Measurements from ENCODE around the gene NPAS3. TPM values are rescaled to one million over a fixed set of nuclear protein-coding genes. Genes with fewer than 3 reads are reported as not detected.

The NPAS3 gene
- total RNA-seq, 4 donors from 2014 or later: 1.5 to 12.3 (median 3.4) TPM

DNA sequence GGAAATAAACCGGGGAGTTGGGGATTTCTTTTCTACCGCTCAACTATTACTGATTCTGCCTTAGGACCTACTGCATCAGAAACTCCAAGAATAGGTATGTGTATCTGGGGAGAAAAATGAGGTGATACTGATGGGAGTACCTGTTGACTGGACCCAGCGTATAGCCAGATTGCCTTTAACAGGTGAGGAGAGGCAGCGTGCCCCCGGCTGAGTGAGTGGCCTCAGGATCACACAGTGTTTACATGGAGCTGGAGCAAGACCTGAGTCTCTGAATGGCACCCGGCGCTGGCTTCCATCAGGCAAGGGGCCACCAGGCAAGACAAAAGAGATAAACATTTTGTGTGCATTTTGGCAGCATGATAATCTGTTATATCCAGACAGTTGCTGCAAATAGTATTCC, 516.0 kb downstream of the NPAS3 start:
- Histone ChIP-seq H3K27ac (no peak overlapping the region), H3K4me3 (no peak overlapping the region), H3K9me3 (no peaks in the 10 kb centered on the region), H3K4me1 (peaks cover 0 to 5% (median 0%) of the 10 kb centered on the region in 4 donors), H3K27me3 (no peaks in the 10 kb centered on the region), H3K36me3 (no peaks in the 10 kb centered on the region)
- TF ChIP-seq, protein P1, sequence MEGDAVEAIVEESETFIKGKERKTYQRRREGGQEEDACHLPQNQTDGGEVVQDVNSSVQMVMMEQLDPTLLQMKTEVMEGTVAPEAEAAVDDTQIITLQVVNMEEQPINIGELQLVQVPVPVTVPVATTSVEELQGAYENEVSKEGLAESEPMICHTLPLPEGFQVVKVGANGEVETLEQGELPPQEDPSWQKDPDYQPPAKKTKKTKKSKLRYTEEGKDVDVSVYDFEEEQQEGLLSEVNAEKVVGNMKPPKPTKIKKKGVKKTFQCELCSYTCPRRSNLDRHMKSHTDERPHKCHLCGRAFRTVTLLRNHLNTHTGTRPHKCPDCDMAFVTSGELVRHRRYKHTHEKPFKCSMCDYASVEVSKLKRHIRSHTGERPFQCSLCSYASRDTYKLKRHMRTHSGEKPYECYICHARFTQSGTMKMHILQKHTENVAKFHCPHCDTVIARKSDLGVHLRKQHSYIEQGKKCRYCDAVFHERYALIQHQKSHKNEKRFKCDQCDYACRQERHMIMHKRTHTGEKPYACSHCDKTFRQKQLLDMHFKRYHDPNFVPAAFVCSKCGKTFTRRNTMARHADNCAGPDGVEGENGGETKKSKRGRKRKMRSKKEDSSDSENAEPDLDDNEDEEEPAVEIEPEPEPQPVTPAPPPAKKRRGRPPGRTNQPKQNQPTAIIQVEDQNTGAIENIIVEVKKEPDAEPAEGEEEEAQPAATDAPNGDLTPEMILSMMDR (IDR thresholded peaks at IDR 0.05): no peak
- no peak for TF ChIP-seq EP300 (IDR thresholded peaks at IDR 0.05)
- TF ChIP-seq POLR2A (IDR thresholded peaks at IDR 0.05): no peak
- DNase-seq (ENCODE audit: low spot score in 2 of 2): no peak
- 88 to 89% methylated on average over 7 of the region's 7 CpGs for WGBS, 2 donors

GRCh38 chr14:33455654-33456345, 517.1 kb downstream of the NPAS3 start:
- TF ChIP-seq, protein P1 (IDR thresholded peaks at IDR 0.05): no peak
- TF ChIP-seq POLR2A (IDR thresholded peaks at IDR 0.05) (no peak), EP300 (IDR thresholded peaks at IDR 0.05) (no peak)
- Histone ChIP-seq H3K36me3 (no peaks in the 10 kb centered on the region), H3K27ac (no peak overlapping the region), H3K27me3 (no peaks in the 10 kb centered on the region), H3K4me1 (peaks cover 0 to 5% (median 0%) of the 10 kb centered on the region in 4 donors), H3K9me3 (no peaks in the 10 kb centered on the region), H3K4me3 (no peak overlapping the region)
- no peak for DNase-seq (ENCODE audit: low spot score in 2 of 2)
- 78 to 81% methylated on average over 5 of the region's 5 CpGs for WGBS, 2 donors

- DNase-seq (ENCODE audit: low spot score in 2 of 2): no peak
- no peak overlapping the region for H3K27ac ChIP-seq
- H3K9me3 ChIP-seq: no peaks in the 10 kb centered on the region
- TF ChIP-seq, protein P1 (IDR thresholded peaks at IDR 0.05): no peak
- TF ChIP-seq POLR2A (IDR thresholded peaks at IDR 0.05): no peak
- no peak for TF ChIP-seq EP300 (IDR thresholded peaks at IDR 0.05)
- WGBS, 2 donors: 77 to 92% methylated on average over 4 of the region's 4 CpGs
- no peaks in the 10 kb centered on the region for H3K36me3 ChIP-seq
- peaks cover 0 to 5% (median 0%) of the 10 kb centered on the region in 4 donors for H3K4me1 ChIP-seq
- H3K4me3 ChIP-seq: no peak overlapping the region
- no peaks in the 10 kb centered on the region for H3K27me3 ChIP-seq
Observed at GRCh38 chr14:33457021-33457420, 518.3 kb downstream of the NPAS3 start.

DNA sequence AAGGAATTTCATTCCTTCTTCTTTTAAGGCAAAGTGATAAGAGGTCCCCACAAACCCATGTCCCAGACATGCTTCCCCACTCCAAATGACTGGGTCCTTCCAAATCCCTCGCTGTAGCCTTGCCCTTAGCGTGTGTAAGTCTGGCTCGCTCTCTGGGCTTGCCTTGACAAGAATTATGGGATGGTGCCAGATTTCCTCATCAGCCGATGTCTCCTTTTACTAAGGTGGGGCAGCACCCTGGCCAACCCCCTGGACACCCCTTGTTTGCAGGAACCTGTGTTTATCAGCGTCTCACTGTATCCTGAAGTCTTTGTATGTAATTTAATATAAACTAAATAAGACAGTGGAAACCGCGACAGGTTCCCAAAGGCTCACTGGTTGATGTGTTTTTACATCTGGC, 518.9 kb downstream of the NPAS3 start:
- Histone ChIP-seq H3K4me1 (peaks cover 0 to 5% (median 0%) of the 10 kb centered on the region in 4 donors), H3K4me3 (no peak overlapping the region)
- WGBS, 2 donors: 76 to 87% methylated on average over 7 of the region's 7 CpGs

DNA sequence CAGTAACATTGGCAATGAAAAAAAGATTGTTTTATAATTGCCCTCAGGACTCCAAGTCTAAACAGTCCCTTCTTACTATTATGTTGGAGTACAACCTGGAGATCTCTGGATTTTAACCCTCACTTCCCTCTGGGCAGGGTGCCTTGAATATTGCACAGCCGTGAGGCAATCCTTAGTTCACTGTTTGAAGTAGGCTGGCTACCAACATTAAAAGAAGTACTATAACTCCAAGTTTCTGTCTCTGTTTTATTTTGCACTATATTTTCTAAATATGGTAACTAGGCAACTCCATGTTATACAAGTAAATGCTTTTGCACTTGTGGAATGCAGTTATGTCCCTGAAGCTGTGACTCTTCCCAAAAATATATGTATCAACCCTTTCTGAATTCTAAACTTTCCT, 521.5 kb downstream of the NPAS3 start:
- 77 to 78% methylated on average over 1 of the region's 1 CpG for WGBS, 2 donors
- no peak overlapping the region for H3K27ac ChIP-seq
- no peaks in the 10 kb centered on the region for H3K36me3 ChIP-seq
- TF ChIP-seq EP300 (IDR thresholded peaks at IDR 0.05) (no peak), POLR2A (IDR thresholded peaks at IDR 0.05) (no peak)
- TF ChIP-seq, protein P1 (IDR thresholded peaks at IDR 0.05): no peak
- no peaks in the 10 kb centered on the region for H3K9me3 ChIP-seq
- DNase-seq (ENCODE audit: low spot score in 2 of 2): no peak
- H3K4me3 ChIP-seq: no peak overlapping the region
- H3K27me3 ChIP-seq: no peaks in the 10 kb centered on the region
- no peaks in the 10 kb centered on the region for H3K4me1 ChIP-seq

More for the DNA sequence above, 518.9 kb downstream of the NPAS3 start:
- TF ChIP-seq POLR2A (IDR thresholded peaks at IDR 0.05) (no peak), EP300 (IDR thresholded peaks at IDR 0.05) (no peak)
- TF ChIP-seq, protein P1 (IDR thresholded peaks at IDR 0.05): no peak
- no peaks in the 10 kb centered on the region for H3K9me3 ChIP-seq
- no peaks in the 10 kb centered on the region for H3K27me3 ChIP-seq
- no peaks in the 10 kb centered on the region for H3K36me3 ChIP-seq
- H3K27ac ChIP-seq: no peak overlapping the region
- no peak for DNase-seq (ENCODE audit: low spot score in 2 of 2)

Measured in tibial nerve (tissue), 4 donors.